NCI-H524 treated with DMSO at 0.1 percent for 48 hours (cell line): ENCODE measurements around the gene SLC49A3.
"Not testable (repeated sequence)": the region's sequence is repeated elsewhere in the genome, so short reads cannot be mapped to it uniquely, and the experiment has no call there.

Experiments used
- DNase-seq: peaks from one replicate; lab custom pipeline; 2025; lab: John Stamatoyannopoulos, UW

The SLC49A3 gene

GRCh38 chr4:688854-689681 lies at the start of gene SLC49A3:
Gene SLC49A3 (minus strand): TSS chr4:689151. CDS start chr4:689127, 24 bp downstream.
- no peak for DNase-seq

GRCh38 chr4:736561-736960 lies 47.6 kb upstream of the SLC49A3 start:
- not testable (repeated sequence) for DNase-seq

GRCh38 chr4:735583-735982 lies 46.6 kb upstream of the SLC49A3 start:
- no peak for DNase-seq

DNA sequence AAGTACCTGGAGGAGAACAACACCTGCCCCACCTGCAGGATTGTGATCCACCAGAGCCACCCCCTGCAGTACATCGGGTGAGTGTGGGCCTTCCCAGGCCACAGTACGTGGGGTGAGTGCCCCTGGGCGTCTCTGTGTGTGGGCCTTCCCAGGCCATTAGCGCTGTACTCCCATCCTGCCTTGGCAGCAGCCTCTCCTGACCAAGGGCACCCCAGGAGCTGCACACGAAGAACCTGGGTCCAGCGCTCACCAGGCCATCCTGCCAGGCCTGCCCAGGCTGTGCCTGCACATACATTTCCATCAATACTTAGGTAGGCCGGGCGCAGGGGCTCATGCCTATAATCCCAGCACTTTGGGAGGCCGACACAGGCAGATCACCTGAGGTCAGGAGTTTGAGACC lies 46.0 kb upstream of the SLC49A3 start:
- no peak for DNase-seq

- no peak for DNase-seq
Observed at GRCh38 chr4:734075-734474, 45.1 kb upstream of the SLC49A3 start.

GRCh38 chr4:733631-733980 lies 44.7 kb upstream of the SLC49A3 start:
- no peak for DNase-seq

DNA sequence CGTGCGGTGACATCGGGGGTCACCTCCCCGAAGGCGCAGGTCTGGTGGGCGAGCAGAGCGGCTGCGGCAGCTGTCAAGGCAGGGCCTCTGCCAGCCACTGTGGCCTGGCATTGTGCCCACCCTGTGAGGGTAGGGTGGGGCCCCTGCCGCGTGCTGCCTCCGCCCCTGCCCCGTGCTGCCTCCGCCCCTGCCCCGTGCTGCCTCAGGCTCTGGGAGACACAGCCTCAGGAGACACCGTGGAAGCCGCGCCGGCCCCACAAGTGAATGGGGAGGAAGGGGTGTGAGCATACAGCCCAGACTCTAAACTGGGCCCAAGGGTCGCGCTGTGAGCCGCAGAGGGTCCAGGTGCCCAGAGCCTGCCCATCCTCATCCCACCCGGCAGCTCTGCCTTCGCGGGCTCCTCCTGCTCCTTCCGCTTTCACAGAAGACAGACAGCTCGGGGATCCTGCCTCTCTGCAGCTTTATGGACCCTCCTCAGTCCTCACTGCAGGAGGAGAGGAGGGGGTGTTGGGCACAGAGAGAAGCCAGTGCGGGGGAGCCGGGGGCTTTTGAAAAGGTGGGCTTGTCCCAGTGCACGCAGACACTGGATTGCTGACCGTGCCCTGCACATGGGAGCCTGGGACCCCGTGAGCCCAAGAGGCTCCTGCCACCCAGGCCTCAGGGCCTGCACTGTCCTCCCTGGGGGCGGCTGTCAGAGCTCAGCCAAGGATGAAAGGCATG lies 44.1 kb upstream of the SLC49A3 start:
- DNase-seq = no peak

DNA sequence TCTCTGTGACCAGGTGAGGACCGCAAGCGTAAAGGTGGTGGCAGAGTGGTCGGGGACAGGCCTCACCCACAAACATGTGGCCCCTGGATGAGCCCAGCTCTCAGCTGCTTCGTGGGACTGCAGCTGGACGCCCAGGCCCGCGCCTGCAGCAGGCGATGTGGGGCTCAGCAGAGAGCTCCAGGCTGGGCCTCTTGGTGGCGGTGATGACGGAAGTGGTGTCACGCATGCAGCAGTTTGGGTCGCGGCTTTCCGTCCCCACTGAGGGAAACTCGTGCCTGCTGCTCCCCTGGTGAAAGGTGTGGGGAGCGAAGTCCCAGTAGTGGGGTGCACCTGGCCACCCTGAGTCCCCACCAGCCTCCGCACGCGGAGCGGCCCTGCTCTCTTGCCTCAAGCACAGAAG lies 43.5 kb upstream of the SLC49A3 start:
- DNase-seq = no peak

- not testable (repeated sequence) for DNase-seq
Observed at GRCh38 chr4:731954-732353, 43.0 kb upstream of the SLC49A3 start.

DNA sequence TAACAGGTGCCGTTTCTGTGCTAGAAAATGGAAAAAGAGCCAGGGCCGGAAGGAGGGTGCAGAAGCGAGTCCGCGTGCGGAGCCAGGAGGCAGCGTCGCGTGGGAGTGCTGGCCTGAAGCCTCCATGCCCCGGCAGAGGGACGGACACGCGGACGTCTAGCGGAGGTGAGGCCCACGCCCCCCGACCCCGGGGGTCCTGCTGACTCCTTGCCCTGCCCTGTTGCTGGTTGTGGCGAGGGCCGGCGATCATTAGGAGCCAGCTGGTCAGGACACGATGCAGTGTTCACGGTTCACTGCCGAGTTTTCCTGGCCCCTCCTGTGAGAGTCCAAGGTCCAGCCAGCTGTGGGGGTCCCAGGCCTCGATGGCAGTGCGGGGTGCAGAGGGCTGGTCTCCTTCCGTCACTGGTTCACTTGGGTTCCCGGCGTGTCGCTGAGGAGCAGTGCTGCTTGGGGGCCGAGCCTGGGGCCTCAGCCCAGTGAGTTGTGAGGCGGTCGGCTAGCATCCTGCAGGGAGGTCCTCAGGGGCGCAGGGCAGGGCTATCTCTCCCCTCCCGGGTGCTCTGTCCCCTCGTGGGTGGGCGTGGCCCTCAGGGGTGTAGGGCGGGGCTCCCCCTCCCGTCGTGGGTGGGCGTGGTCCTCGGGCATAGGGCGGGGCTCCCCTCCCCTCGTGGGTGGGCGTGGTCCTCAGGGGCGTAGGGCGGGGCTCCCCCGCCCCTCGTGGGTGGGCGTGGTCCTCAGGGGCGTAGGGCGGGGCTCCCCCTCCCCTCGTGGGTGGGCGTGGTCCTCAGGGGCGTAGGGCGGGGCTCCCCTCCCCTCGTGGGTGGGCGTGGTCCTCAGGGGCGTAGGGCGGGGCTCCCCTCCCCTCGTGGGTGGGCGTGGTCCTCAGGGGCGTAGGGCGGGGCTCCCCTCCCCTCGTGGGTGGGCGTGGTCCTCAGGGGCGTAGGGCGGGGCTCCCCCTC lies 42.3 kb upstream of the SLC49A3 start:
- DNase-seq = not testable (repeated sequence)

- DNase-seq = no peak
Observed at GRCh38 chr4:730511-730910, 41.6 kb upstream of the SLC49A3 start.

GRCh38 chr4:729336-730315 lies 40.7 kb upstream of the SLC49A3 start:
- no peak for DNase-seq

GRCh38 chr4:727576-727975 lies 38.6 kb upstream of the SLC49A3 start:
- DNase-seq = no peak

GRCh38 chr4:726838-727237 lies 37.9 kb upstream of the SLC49A3 start:
- DNase-seq = no peak

GRCh38 chr4:726235-726787 lies 37.4 kb upstream of the SLC49A3 start:
- DNase-seq = no peak

DNA sequence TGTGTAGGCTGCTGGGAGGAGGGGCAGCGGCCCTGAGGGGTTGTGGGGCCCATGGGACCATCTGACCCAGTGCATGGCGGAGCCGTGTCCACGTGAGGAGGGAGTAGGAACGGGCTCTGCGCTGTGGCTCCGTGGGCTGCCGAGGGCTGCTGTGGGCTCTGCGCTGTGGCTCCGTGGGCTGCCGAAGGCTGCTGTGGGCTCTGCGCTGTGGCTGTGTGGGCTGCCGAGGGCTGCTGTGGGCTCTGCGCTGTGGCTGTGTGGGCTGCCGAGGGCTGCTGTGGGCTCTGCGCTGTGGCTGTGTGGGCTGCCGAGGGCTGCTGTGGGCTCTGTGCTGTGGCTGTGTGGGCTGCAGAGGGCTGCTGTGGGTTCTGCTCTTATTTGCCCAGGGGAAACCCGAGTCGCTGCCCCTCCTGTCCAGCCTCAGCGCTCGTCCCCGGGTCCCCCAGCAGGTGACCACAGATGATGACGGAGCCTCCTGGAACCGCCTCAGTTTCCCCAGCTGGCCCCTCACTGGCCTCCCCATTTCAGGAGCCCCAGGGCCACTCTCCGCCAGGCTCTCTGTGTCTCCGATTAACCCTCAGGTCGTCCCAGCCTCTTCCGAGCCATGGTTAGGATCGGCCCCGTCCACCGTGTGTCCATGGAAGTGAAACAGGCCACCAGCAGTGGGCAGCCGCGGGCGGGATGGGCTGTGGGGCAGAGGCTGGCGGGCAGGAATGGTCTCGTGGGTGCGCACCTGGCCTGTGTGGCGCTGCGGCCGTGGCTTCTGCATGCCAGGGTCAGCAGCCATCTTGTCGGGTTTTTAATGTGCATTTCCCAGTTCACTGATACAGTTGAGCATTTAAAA lies 36.7 kb upstream of the SLC49A3 start:
- DNase-seq = no peak

DNA sequence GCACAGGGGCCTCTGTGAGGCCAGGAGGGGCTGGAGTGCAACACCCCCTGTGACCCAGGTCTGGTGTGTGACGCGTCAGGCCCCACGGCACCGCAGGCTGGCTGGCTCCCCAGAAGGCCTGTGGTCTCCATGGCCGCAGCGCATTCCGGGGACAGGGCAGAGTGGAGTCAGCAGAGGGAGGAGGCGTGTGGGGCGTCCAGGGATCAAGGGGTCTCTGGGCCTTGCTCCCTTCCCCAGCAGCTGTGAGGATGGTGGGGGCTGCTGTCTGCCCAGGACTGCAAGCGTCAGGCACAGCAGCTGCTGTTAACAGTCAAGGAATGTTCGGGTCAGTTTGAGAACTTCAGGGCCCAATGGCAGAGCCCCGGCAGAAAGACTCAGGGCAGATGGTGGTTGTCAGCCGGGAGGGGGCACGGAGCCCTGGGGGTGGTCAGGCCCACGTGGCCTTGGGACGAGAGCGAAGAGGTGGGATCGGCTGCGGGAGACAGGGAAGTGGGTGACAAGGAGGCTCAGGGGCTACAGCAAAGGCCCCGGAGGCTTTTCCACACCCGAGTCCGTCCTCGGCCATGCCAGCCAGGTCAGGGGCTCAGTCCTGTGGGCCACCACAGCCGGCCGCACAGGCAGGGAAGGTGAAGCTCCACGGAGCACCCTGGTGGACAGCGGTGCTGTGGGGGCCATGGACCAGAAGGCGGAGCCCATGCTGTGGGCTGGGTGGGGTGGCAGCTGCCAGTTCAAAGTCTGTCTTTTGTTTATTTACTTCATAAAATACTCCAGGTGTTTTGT lies 35.0 kb upstream of the SLC49A3 start:
- no peak for DNase-seq

DNA sequence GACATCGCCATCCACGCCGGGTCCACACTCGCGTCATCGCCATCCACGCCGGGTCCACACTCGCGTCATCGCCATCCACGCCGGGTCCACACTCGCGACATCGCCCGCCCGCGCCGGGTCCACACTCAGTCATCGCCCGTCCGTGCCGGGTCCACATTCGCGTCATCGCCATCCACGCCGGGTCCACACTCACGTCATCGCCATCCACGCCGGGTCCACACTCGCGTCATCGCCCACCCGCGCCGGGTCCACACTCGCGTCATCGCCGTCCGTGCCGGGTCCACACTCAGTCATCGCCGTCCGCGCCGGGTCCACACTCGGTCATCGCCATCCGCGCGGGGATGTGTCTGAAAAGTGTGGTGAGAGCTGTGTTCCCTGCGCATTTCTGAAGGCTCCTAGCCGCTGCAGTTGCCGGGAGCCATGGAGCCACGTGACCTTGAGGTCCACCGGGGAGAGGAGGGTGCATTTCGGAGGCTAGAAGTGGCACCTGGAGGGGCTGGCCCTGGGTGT lies 34.0 kb upstream of the SLC49A3 start:
- no peak for DNase-seq
